ENCODE data around the gene NPRL2.

The NPRL2 gene

GRCh38 chr3:50321336-50322114, 29.1 kb downstream of the NPRL2 start:
- Histone ChIP-seq H3K4me3 (peak overlapping the region; percentile 70 to 89), H3K36me3 (peaks cover 7 to 33% (median 33%) of the 10 kb centered on the region in 3 donors), H3K27me3 (no peaks in the 10 kb centered on the region), H3K4me1 (peaks cover 0 to 67% (median 31%) of the 10 kb centered on the region in 4 donors), H3K9me3 (no peaks in the 10 kb centered on the region), H3K27ac (peak overlapping the region; percentile 93)
- intact Hi-C loops (cut with DNase I; ENCODE audit: low total_unique reads) = loop anchor here (2.0 kb wide), 1 partner anchor 21 kb away; no protein-coding TSS in a partner anchor
- peak; percentile 90 to 94 for DNase-seq
- peak; percentile 38 to 44 for TF ChIP-seq CTCF (IDR thresholded peaks at IDR 0.05)

- no peaks in the 10 kb centered on the region for H3K27me3 ChIP-seq
- intact Hi-C loops (cut with DNase I; ENCODE audit: low total_unique reads) = loop anchor here (2.0 kb wide), 1 partner anchor 20 kb away; no protein-coding TSS in a partner anchor
- H3K9me3 ChIP-seq = no peaks in the 10 kb centered on the region
- peak overlapping the region; percentile 93 for H3K27ac ChIP-seq
- DNase-seq = peak; percentile 71 to 87
- peaks cover 0 to 63% (median 30%) of the 10 kb centered on the region in 4 donors for H3K4me1 ChIP-seq
- peak overlapping the region; percentile 70 to 89 for H3K4me3 ChIP-seq
- peak in 1 of 2 experiments; percentile 5 for TF ChIP-seq CTCF (IDR thresholded peaks at IDR 0.05)
- peaks cover 6 to 29% (median 26%) of the 10 kb centered on the region in 3 donors for H3K36me3 ChIP-seq
Observed at GRCh38 chr3:50320853-50321335, 29.7 kb downstream of the NPRL2 start.

GRCh38 chr3:50319894-50320625, 30.5 kb downstream of the NPRL2 start:
- H3K4me1 ChIP-seq = peaks cover 0 to 62% (median 30%) of the 10 kb centered on the region in 4 donors
- H3K36me3 ChIP-seq = peaks cover 0 to 25% (median 20%) of the 10 kb centered on the region in 3 donors
- H3K27me3 ChIP-seq = no peaks in the 10 kb centered on the region
- peak overlapping the region; percentile 70 to 89 for H3K4me3 ChIP-seq
- peak overlapping the region; percentile 93 for H3K27ac ChIP-seq
- no peaks in the 10 kb centered on the region for H3K9me3 ChIP-seq
- no peak for TF ChIP-seq CTCF (IDR thresholded peaks at IDR 0.05)
- no peak for DNase-seq
- intact Hi-C loops (cut with DNase I; ENCODE audit: low total_unique reads) = loop anchor here (2.0 kb wide), 1 partner anchor 19 kb away; no protein-coding TSS in a partner anchor

- no peak for DNase-seq
- no peaks in the 10 kb centered on the region for H3K27me3 ChIP-seq
- peaks cover 0 to 24% (median 18%) of the 10 kb centered on the region in 3 donors for H3K36me3 ChIP-seq
- H3K9me3 ChIP-seq = no peaks in the 10 kb centered on the region
- no peak overlapping the region for H3K27ac ChIP-seq
- peaks cover 0 to 58% (median 30%) of the 10 kb centered on the region in 4 donors for H3K4me1 ChIP-seq
- H3K4me3 ChIP-seq = peak overlapping the region; percentile 70 to 89
- intact Hi-C loops (cut with DNase I; ENCODE audit: low total_unique reads) = no loop called here
- TF ChIP-seq CTCF (IDR thresholded peaks at IDR 0.05) = no peak
Observed at GRCh38 chr3:50319181-50319893, 31.2 kb downstream of the NPRL2 start.

GRCh38 chr3:50318615-50319014, 32.0 kb downstream of the NPRL2 start:
- intact Hi-C loops (cut with DNase I; ENCODE audit: low total_unique reads) = no loop called here
- peaks cover 0 to 57% (median 30%) of the 10 kb centered on the region in 4 donors for H3K4me1 ChIP-seq
- DNase-seq = no peak
- H3K36me3 ChIP-seq = peaks cover 0 to 24% (median 18%) of the 10 kb centered on the region in 3 donors
- no peaks in the 10 kb centered on the region for H3K9me3 ChIP-seq
- peak overlapping the region in 1 of 2 donors; percentile 17 for H3K4me3 ChIP-seq
- no peak for TF ChIP-seq CTCF (IDR thresholded peaks at IDR 0.05)
- no peaks in the 10 kb centered on the region for H3K27me3 ChIP-seq
- H3K27ac ChIP-seq = no peak overlapping the region
